C4-2B (cell line): Measurements from ENCODE around the gene ABHD13.
"Not testable (repeated sequence)": the region's sequence is repeated elsewhere in the genome, so short reads cannot be mapped to it uniquely, and the experiment has no call there.

Source experiments
- ZFX ChIP-seq: fragments of 450-650 bp; IDR thresholded peaks from 2 replicates; pipeline ENCODE4 v1.6.1; 2017
- TF ChIP-seq, protein P1 (sequence below): fragments of 450-650 bp; conservative IDR thresholded peaks from 2 replicates; pipeline ENCODE4 v1.5.1; 2017; ENCODE audit warnings: mild to moderate bottlenecking

GRCh38 chr13:108267855-108268254 is 49.7 kb downstream of the ABHD13 start:
- TF ChIP-seq, protein P1, sequence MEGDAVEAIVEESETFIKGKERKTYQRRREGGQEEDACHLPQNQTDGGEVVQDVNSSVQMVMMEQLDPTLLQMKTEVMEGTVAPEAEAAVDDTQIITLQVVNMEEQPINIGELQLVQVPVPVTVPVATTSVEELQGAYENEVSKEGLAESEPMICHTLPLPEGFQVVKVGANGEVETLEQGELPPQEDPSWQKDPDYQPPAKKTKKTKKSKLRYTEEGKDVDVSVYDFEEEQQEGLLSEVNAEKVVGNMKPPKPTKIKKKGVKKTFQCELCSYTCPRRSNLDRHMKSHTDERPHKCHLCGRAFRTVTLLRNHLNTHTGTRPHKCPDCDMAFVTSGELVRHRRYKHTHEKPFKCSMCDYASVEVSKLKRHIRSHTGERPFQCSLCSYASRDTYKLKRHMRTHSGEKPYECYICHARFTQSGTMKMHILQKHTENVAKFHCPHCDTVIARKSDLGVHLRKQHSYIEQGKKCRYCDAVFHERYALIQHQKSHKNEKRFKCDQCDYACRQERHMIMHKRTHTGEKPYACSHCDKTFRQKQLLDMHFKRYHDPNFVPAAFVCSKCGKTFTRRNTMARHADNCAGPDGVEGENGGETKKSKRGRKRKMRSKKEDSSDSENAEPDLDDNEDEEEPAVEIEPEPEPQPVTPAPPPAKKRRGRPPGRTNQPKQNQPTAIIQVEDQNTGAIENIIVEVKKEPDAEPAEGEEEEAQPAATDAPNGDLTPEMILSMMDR, result not testable (repeated sequence)
- TF ChIP-seq ZFX, result not testable (repeated sequence)
